Endothelial cell of hepatic sinusoid (primary cell): Measurements from ENCODE around the gene PLEKHA5.

Experiments
- in situ Hi-C: cut with HindIII; loops from 2 replicates; pipeline ENCODE4 v1.10.0; 2017; ENCODE audit warnings: low sequenced_read_pairs

PLEKHA5 gene

GRCh38 chr12:19161216-19161615, 31.7 kb downstream of the PLEKHA5 start:
- in situ Hi-C loops: no loop called here

- in situ Hi-C loops: no loop called here
Observed at GRCh38 chr12:19165451-19165850, 35.9 kb downstream of the PLEKHA5 start.

- in situ Hi-C loops: no loop called here
Observed at GRCh38 chr12:19166387-19166786, 36.9 kb downstream of the PLEKHA5 start.

GRCh38 chr12:19166956-19167355, 37.4 kb downstream of the PLEKHA5 start:
- in situ Hi-C loops: no loop called here

GRCh38 chr12:19167708-19168107, 38.2 kb downstream of the PLEKHA5 start:
- in situ Hi-C loops: no loop called here

GRCh38 chr12:19168644-19169043, 39.1 kb downstream of the PLEKHA5 start:
- in situ Hi-C loops: no loop called here

- in situ Hi-C loops: no loop called here
Observed at GRCh38 chr12:19169222-19169621, 39.7 kb downstream of the PLEKHA5 start.

- in situ Hi-C loops: loop anchor here (5.0 kb wide), 1 partner anchor 33 kb away; no protein-coding TSS in a partner anchor
Observed at GRCh38 chr12:19170286-19170685, 40.8 kb downstream of the PLEKHA5 start.

- in situ Hi-C loops: loop anchor here (5.0 kb wide), 1 partner anchor 34 kb away; no protein-coding TSS in a partner anchor
Observed at GRCh38 chr12:19171731-19172130, 42.2 kb downstream of the PLEKHA5 start.

- in situ Hi-C loops: no loop called here
Observed at GRCh38 chr12:19177754-19178153, 48.2 kb downstream of the PLEKHA5 start.

- in situ Hi-C loops: no loop called here
Observed at GRCh38 chr12:19179986-19180385, 50.5 kb downstream of the PLEKHA5 start.

- in situ Hi-C loops: no loop called here
Observed at GRCh38 chr12:19181666-19182426, 52.3 kb downstream of the PLEKHA5 start.

- in situ Hi-C loops: no loop called here
Observed at GRCh38 chr12:19183121-19183838, 53.7 kb downstream of the PLEKHA5 start.

GRCh38 chr12:19185262-19185929, 55.9 kb downstream of the PLEKHA5 start:
- in situ Hi-C loops: no loop called here

GRCh38 chr12:19186722-19187661, 57.5 kb downstream of the PLEKHA5 start:
- in situ Hi-C loops: no loop called here

GRCh38 chr12:19189522-19189921, 60.0 kb downstream of the PLEKHA5 start:
- in situ Hi-C loops: no loop called here

GRCh38 chr12:19190292-19191031, 60.9 kb downstream of the PLEKHA5 start:
- in situ Hi-C loops: no loop called here

GRCh38 chr12:19191089-19191488, 61.6 kb downstream of the PLEKHA5 start:
- in situ Hi-C loops: no loop called here

- in situ Hi-C loops: no loop called here
Observed at GRCh38 chr12:19191563-19191962, 62.0 kb downstream of the PLEKHA5 start.

- in situ Hi-C loops: no loop called here
Observed at GRCh38 chr12:19192710-19193109, 63.2 kb downstream of the PLEKHA5 start.
